Sigmoid colon (tissue), 7 donors: ENCODE data around the gene RHOH. TPM values are rescaled to one million over a fixed set of nuclear protein-coding genes. Genes with fewer than 3 reads are reported as not detected.
"Not testable (repeated sequence)": the region's sequence is repeated elsewhere in the genome, so short reads cannot be mapped to it uniquely, and the experiment has no call there.

ENCODE experiments used
- DNase-seq: peaks from one replicate; pipeline ENCODE4 v3.0.0-alpha.2; 2019
- H3K27ac ChIP-seq, 4 donors: fragments of 200-600 bp; sonication (generic); one replicate each; pipeline ENCODE4 v1.5.1; 2016 to 2019; ENCODE audit warnings: mild to moderate bottlenecking in 1 of 4
- H3K27me3 ChIP-seq, 3 donors: fragments of 200-600 bp; sonication (generic); one replicate each; pipeline ENCODE4 v1.5.1; 2019; ENCODE audit warnings: mild to moderate bottlenecking in 1 of 3
- H3K36me3 ChIP-seq, 4 donors: fragments of 200-600 bp; sonication (generic); one replicate each; pipeline ENCODE4 v1.5.1; 2016 to 2019
- H3K4me1 ChIP-seq, 4 donors: fragments of 200-600 bp; sonication (generic); one replicate each; pipeline ENCODE4 v1.5.1; 2017 to 2019
- H3K4me3 ChIP-seq, 4 donors: fragments of 200-600 bp; sonication (generic); one replicate each; pipeline ENCODE4 v1.5.1; 2017 to 2019; ENCODE audit warnings: mild to moderate bottlenecking in 2 of 4, moderate library complexity in 1 of 4
- H3K9me3 ChIP-seq, 4 donors: fragments of 200-600 bp in 3 of 4; sonication (generic) in 3 of 4; one replicate each; pipeline versions ENCODE4 v1.5.1 to v1.6.1; 2013 to 2019
- CTCF ChIP-seq, 4 experiments: fragments of 450-650 bp in 3 of 4; fragments of 200-600 bp in 1 of 4; IDR thresholded peaks; one replicate each; pipeline ENCODE4 v1.5.1; 2016 to 2019; ENCODE audit warnings: antibody characterized with exemption in 4 of 4, mild to moderate bottlenecking in 3 of 4, moderate library complexity in 2 of 4
- EP300 ChIP-seq, 4 donors: sonication (generic); formaldehyde crosslinking; IDR thresholded peaks; one replicate each; pipeline ENCODE4 v1.6.1; 2017; ENCODE audit warnings: antibody characterized with exemption in 4 of 4
- POLR2A ChIP-seq, 2 donors: fragments of 450-650 bp; IDR thresholded peaks; one replicate each; pipeline ENCODE4 v1.6.1; 2016; ENCODE audit warnings: antibody characterized with exemption in 2 of 2, mild to moderate bottlenecking in 2 of 2, moderate library complexity in 2 of 2
- POLR2AphosphoS5 ChIP-seq, 4 donors: sonication (generic); formaldehyde crosslinking; IDR thresholded peaks; one replicate each; pipeline ENCODE4 v1.6.1; 2017; ENCODE audit warnings: antibody characterized with exemption in 4 of 4
- WGBS, 2 donors: extraction: QIAGEN DNeasy Blood & Tissue Kit; methylation state at CpG; one replicate each; pipeline ENCODE4 v1.1.7; 2013; 5-methylcytosine and 5-hydroxymethylcytosine counted together
- intact Hi-C: fragments of 100-400 bp; cut with DNase I; formaldehyde crosslinking; loops from one replicate; pipeline ENCODE4 v1.15.1; 2023
- polyA plus RNA-seq, 3 donors: library from polyadenylated mRNA; stranded (reverse); fragments of 200-250 nt; gene quantifications; one replicate each; pipeline ENCODE4 v1.2.3, GENCODE V29; 2013
- total RNA-seq, 4 donors: library from RNA; depleted of rRNA; stranded (reverse); fragments of >200 nt; gene quantifications; one replicate each; pipeline ENCODE4 v1.1.0, GENCODE V29; 2016
- donor health status: healthy with polysubstance abuse.
- donor health status: Bipolar disorder and iron deficiency.
- donor health status: healthy.

Gene RHOH
- 1 to 10 TPM in 2 of 4 donors, under 1 TPM in 2; 0.49 to 1.4 (median 1.0) TPM for total RNA-seq
- polyA plus RNA-seq, result 10 to 100 TPM in 1 of 3 donors, 1 to 10 TPM in 2; 2.5 to 38.8 (median 4.2) TPM

DNA sequence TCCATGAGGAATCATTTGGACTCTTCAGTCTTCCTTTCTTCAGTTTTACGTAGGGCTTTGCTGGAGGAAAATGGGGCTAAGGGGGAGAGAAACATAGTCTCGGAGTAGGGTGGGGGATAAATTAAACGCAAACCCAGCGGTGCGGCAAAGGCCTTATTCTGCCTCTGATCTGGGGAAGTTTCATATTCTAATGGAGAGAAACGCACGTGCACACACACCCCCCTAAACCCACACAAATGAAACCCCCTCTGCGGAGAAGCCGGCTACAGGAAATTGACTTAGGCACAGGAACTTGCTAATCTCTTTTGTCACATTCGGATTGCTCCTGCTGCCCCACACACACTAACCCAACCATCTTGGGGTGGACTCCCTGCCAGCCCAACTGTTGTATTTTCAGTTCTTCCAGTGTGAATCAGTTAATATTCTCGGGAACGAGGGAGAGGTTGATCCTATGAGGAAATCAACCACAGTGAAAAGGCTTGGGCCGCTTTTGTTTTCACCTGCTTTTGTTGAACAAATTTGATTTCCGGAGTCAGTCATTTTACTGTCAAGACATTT is at the start of gene RHOH:
RHOH (plus strand) TSS at position 308 of the 558 bp plus-strand sequence. CDS start 46,356 bp downstream, outside the sequence.
- TF ChIP-seq POLR2AphosphoS5 (IDR thresholded peaks at IDR 0.05), result no peak
- TF ChIP-seq CTCF (IDR thresholded peaks at IDR 0.05), result no peak
- no peak for TF ChIP-seq POLR2A (IDR thresholded peaks at IDR 0.05)
- TF ChIP-seq EP300 (IDR thresholded peaks at IDR 0.05), result no peak
- 48 to 76% methylated on average over 14 of the region's 14 CpGs for WGBS, 2 donors
- no peak for DNase-seq

GRCh38 chr4:40147490-40147889 is 49.3 kb upstream of the RHOH start:
- H3K4me1 ChIP-seq, H3K27me3 ChIP-seq, H3K4me3 ChIP-seq, H3K27ac ChIP-seq, intact Hi-C loops, H3K9me3 ChIP-seq, DNase-seq, H3K36me3 ChIP-seq: not testable (repeated sequence)
- WGBS, 2 donors, result 93 to 95% methylated on average over 31 of the region's 31 CpGs

More for the DNA sequence above, at the start of gene RHOH:
- Histone ChIP-seq H3K27ac (peak within 1 kb of the TSS in 1 of 4 donors; percentile 5), H3K36me3 (no peaks in the 10 kb centered on the region), H3K4me3 (no peak within 1 kb of the TSS), H3K4me1 (no peaks in the 10 kb centered on the region), H3K9me3 (no peaks in the 10 kb centered on the region), H3K27me3 (no peaks in the 10 kb centered on the region)
- intact Hi-C loops, result no loop called here

- H3K4me3 ChIP-seq, result no peak overlapping the region
- no peak overlapping the region for H3K27ac ChIP-seq
- WGBS, 2 donors, result 76% methylated on average over 3 of the region's 3 CpGs
- no peak for TF ChIP-seq EP300 (IDR thresholded peaks at IDR 0.05)
- TF ChIP-seq POLR2A (IDR thresholded peaks at IDR 0.05), result no peak
- peak in 3 of 4 experiments; percentile 72 to 81 (median 80) for TF ChIP-seq CTCF (IDR thresholded peaks at IDR 0.05)
- TF ChIP-seq POLR2AphosphoS5 (IDR thresholded peaks at IDR 0.05), result no peak
- no peak for DNase-seq
- no peaks in the 10 kb centered on the region for H3K36me3 ChIP-seq
- intact Hi-C loops, result loop anchor here (2.0 kb wide), 1 partner anchor 159 kb away; no protein-coding TSS in a partner anchor
- no peaks in the 10 kb centered on the region for H3K9me3 ChIP-seq
- H3K27me3 ChIP-seq, result no peaks in the 10 kb centered on the region
- no peaks in the 10 kb centered on the region for H3K4me1 ChIP-seq
These were observed 46.9 kb upstream of the RHOH start for GRCh38 chr4:40149960-40150385.

DNA sequence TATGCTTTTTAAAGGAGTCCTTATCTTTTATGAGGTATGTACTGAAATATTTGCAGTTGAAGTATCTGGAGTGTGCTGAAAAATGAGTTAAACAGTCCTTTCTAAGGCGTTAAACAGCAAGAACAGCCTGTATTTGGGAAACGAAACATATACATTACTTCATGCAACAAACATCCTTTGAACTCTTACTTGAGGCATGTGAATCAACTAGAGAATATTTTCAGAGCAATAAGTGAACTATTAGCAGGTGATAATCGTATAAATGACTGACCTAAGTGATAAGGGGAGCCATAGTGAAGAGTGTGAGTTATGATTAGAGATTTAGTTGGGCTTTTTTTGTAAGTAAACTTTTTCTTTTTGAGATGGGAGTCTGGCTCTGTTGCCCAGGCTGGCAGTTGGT is 45.9 kb upstream of the RHOH start:
- WGBS, 2 donors, result 91 to 93% methylated on average over 3 of the region's 3 CpGs
- H3K4me1 ChIP-seq, result no peaks in the 10 kb centered on the region

GRCh38 chr4:40152637-40153036 is 44.2 kb upstream of the RHOH start:
- TF ChIP-seq POLR2AphosphoS5 (IDR thresholded peaks at IDR 0.05), result no peak
- no peak for TF ChIP-seq CTCF (IDR thresholded peaks at IDR 0.05)
- no peak for TF ChIP-seq POLR2A (IDR thresholded peaks at IDR 0.05)
- no peak for TF ChIP-seq EP300 (IDR thresholded peaks at IDR 0.05)
- Histone ChIP-seq H3K36me3 (no peaks in the 10 kb centered on the region), H3K9me3 (no peaks in the 10 kb centered on the region), H3K4me1 (no peaks in the 10 kb centered on the region), H3K27ac (no peak overlapping the region), H3K4me3 (no peak overlapping the region), H3K27me3 (no peaks in the 10 kb centered on the region)
- DNase-seq, result no peak
- intact Hi-C loops, result no loop called here
- 50 to 87% methylated on average over 4 of the region's 4 CpGs for WGBS, 2 donors

More for the DNA sequence above, 45.9 kb upstream of the RHOH start:
- intact Hi-C loops, result loop anchor here (2.0 kb wide), 1 partner anchor 158 kb away; no protein-coding TSS in a partner anchor
- no peaks in the 10 kb centered on the region for H3K9me3 ChIP-seq
- no peak overlapping the region for H3K27ac ChIP-seq
- no peaks in the 10 kb centered on the region for H3K27me3 ChIP-seq
- no peak for TF ChIP-seq POLR2AphosphoS5 (IDR thresholded peaks at IDR 0.05)
- no peak for TF ChIP-seq POLR2A (IDR thresholded peaks at IDR 0.05)
- TF ChIP-seq EP300 (IDR thresholded peaks at IDR 0.05), result no peak
- no peak for TF ChIP-seq CTCF (IDR thresholded peaks at IDR 0.05)
- no peak overlapping the region for H3K4me3 ChIP-seq
- no peaks in the 10 kb centered on the region for H3K36me3 ChIP-seq
- no peak for DNase-seq
